Measurements from ENCODE around the gene FAM151B. TPM values are rescaled to one million over a fixed set of nuclear protein-coding genes. Genes with fewer than 3 reads are reported as not detected.

Gene FAM151B
- total and polyA plus RNA-seq, 12 donors: 1.1 to 5.7 (median 3.5) TPM

DNA sequence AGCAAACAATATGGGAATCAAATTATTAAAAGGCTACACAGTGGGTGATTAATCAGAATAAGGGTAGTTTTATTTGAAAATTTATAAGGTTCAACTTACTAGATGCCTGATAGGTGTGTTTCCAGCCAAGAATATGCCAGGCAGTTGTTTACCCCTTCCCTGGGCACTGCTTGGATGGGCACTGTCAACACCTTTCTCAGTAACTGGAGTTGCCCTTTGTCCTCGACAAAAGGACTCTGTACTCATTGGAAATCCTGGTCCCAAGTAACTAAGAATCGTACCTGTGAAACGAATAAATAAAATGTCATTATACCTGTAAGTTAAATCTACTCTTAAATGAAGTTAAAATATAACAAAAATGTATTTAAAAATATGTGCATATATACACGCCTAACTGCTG, 67.2 kb downstream of the FAM151B start:
- Histone ChIP-seq H3K36me3 (replicated peaks in 1 of 2) (no peaks in the 10 kb centered on the region), H3K27me3 (peaks cover 6% of the 10 kb centered on the region), H3K4me3 (no peak overlapping the region), H3K4me1 (replicated peaks in 1 of 2) (no peaks in the 10 kb centered on the region), H3K9me3 (replicated peaks in 1 of 3) (no peaks in the 10 kb centered on the region), H3K27ac (no peak overlapping the region)
- DNase-seq: no peak
- intact Hi-C loops (cut with DNase I): no loop called here
- 71 to 83% (median 78%) methylated on average over 4 of the region's 4 CpGs for WGBS, 4 donors
- TF ChIP-seq POLR2A (IDR thresholded peaks at IDR 0.05): no peak
- TF ChIP-seq, protein P1, sequence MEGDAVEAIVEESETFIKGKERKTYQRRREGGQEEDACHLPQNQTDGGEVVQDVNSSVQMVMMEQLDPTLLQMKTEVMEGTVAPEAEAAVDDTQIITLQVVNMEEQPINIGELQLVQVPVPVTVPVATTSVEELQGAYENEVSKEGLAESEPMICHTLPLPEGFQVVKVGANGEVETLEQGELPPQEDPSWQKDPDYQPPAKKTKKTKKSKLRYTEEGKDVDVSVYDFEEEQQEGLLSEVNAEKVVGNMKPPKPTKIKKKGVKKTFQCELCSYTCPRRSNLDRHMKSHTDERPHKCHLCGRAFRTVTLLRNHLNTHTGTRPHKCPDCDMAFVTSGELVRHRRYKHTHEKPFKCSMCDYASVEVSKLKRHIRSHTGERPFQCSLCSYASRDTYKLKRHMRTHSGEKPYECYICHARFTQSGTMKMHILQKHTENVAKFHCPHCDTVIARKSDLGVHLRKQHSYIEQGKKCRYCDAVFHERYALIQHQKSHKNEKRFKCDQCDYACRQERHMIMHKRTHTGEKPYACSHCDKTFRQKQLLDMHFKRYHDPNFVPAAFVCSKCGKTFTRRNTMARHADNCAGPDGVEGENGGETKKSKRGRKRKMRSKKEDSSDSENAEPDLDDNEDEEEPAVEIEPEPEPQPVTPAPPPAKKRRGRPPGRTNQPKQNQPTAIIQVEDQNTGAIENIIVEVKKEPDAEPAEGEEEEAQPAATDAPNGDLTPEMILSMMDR (IDR thresholded peaks at IDR 0.05): no peak

DNA sequence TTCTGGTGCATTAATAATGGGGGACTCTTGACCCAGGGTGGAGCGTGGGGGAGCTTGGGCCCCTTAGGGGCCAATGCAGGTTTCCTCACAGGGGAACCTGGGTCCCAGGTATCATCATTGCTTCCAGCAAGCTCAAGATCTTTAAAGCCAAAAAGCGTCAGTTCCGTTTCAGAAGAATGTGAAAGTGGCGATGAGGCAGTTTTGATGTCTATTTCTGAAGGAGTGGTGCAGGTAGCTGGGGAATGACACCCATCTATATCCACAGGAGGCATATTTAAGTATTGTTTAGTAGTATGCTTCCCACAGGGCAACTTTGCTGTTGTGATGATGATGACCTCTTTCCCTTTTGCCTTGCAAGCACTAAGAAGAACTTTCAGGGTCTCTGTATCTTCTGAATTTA, 71.3 kb downstream of the FAM151B start:
- H3K4me1 ChIP-seq (replicated peaks in 1 of 2): no peaks in the 10 kb centered on the region
- peaks cover 10% of the 10 kb centered on the region for H3K27me3 ChIP-seq
- H3K4me3 ChIP-seq: no peak overlapping the region
- H3K36me3 ChIP-seq (replicated peaks in 1 of 2): no peaks in the 10 kb centered on the region
- H3K27ac ChIP-seq: no peak overlapping the region
- H3K9me3 ChIP-seq (replicated peaks in 1 of 3): no peaks in the 10 kb centered on the region
- intact Hi-C loops (cut with DNase I): no loop called here
- TF ChIP-seq, protein P1 (IDR thresholded peaks at IDR 0.05): no peak
- no peak for TF ChIP-seq POLR2A (IDR thresholded peaks at IDR 0.05)
- 87 to 94% (median 91%) methylated on average over 4 of the region's 4 CpGs for WGBS, 4 donors
- DNase-seq: no peak

DNA sequence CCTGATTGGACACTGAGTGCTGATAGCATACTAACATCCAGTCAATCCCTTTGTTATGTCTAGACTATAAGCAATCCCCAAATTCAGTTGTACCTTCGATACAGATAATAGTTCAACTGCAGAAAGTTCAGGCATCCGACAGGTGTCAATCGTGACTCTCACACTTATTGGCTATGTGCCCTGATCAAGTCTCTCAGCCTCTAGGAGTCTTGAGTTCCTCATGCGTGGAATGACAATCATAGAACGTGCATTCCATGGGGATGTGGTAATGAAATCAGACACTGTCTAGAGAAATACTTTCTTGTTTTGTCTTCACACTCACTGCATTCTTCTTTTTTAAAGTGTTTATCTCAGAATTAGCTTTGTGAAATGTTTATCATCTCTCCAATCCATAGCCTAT, 77.4 kb downstream of the FAM151B start:
- intact Hi-C loops (cut with DNase I): no loop called here
- H3K27me3 ChIP-seq: peaks cover 17% of the 10 kb centered on the region

DNA sequence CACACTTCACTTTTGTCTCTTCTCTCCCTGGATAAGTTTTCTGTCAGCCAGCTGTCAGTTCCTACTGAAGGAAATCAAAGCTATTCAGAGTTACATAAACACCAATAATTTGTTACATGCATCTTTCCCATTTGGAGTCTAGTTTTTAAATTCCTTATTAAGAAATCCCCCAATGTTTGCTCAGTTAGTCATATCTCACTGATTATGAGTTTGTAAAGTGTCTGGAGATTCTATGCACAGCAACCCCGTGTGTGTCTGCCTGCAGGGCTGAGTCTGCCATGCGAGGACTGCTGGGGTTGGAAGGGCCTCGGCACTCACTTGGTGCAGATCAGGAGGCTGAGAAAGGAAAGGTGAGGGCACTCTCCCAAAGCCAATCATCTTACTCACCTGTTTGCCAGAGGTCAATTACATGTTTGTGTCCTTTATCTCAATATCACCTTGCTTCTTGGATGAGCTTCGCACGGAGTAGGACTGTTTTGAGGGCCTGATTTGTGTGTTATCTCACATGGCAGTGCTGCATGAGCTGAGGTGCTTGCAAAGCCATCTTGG, 78.9 kb downstream of the FAM151B start:
- intact Hi-C loops (cut with DNase I): no loop called here
- H3K27ac ChIP-seq: no peak overlapping the region
- peaks cover 29% of the 10 kb centered on the region for H3K27me3 ChIP-seq
- peaks cover 4 to 15% of the 10 kb centered on the region in 2 donors for H3K4me1 ChIP-seq (replicated peaks in 1 of 2)
- WGBS, 4 donors: 72 to 84% (median 77%) methylated on average over 5 of the region's 5 CpGs
- H3K36me3 ChIP-seq (replicated peaks in 1 of 2): no peaks in the 10 kb centered on the region
- no peak for DNase-seq
- TF ChIP-seq POLR2A (IDR thresholded peaks at IDR 0.05): no peak
- TF ChIP-seq, protein P1 (IDR thresholded peaks at IDR 0.05): no peak
- H3K9me3 ChIP-seq (replicated peaks in 1 of 3): no peaks in the 10 kb centered on the region
- no peak overlapping the region for H3K4me3 ChIP-seq

More for the DNA sequence above, 77.4 kb downstream of the FAM151B start:
- Histone ChIP-seq H3K4me3 (no peak overlapping the region), H3K9me3 (replicated peaks in 1 of 3) (no peaks in the 10 kb centered on the region), H3K27ac (no peak overlapping the region), H3K36me3 (replicated peaks in 1 of 2) (no peaks in the 10 kb centered on the region), H3K4me1 (replicated peaks in 1 of 2) (peaks cover 4 to 14% of the 10 kb centered on the region in 2 donors)
- TF ChIP-seq, protein P1 (IDR thresholded peaks at IDR 0.05): no peak
- WGBS, 4 donors: 77 to 79% (median 78%) methylated on average over 5 of the region's 5 CpGs
- DNase-seq: no peak
